Iris pigment epithelial cell (primary cell): Measurements from ENCODE around the gene IL18R1.
"Not testable (repeated sequence)": the region's sequence is repeated elsewhere in the genome, so short reads cannot be mapped to it uniquely, and the experiment has no call there.

Experiments used
- DNase-seq: peaks from one replicate; pipeline ENCODE4 v3.0.0-alpha.2; 2011; ENCODE audit warnings: low read depth

The IL18R1 gene, protein sequence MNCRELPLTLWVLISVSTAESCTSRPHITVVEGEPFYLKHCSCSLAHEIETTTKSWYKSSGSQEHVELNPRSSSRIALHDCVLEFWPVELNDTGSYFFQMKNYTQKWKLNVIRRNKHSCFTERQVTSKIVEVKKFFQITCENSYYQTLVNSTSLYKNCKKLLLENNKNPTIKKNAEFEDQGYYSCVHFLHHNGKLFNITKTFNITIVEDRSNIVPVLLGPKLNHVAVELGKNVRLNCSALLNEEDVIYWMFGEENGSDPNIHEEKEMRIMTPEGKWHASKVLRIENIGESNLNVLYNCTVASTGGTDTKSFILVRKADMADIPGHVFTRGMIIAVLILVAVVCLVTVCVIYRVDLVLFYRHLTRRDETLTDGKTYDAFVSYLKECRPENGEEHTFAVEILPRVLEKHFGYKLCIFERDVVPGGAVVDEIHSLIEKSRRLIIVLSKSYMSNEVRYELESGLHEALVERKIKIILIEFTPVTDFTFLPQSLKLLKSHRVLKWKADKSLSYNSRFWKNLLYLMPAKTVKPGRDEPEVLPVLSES

DNA sequence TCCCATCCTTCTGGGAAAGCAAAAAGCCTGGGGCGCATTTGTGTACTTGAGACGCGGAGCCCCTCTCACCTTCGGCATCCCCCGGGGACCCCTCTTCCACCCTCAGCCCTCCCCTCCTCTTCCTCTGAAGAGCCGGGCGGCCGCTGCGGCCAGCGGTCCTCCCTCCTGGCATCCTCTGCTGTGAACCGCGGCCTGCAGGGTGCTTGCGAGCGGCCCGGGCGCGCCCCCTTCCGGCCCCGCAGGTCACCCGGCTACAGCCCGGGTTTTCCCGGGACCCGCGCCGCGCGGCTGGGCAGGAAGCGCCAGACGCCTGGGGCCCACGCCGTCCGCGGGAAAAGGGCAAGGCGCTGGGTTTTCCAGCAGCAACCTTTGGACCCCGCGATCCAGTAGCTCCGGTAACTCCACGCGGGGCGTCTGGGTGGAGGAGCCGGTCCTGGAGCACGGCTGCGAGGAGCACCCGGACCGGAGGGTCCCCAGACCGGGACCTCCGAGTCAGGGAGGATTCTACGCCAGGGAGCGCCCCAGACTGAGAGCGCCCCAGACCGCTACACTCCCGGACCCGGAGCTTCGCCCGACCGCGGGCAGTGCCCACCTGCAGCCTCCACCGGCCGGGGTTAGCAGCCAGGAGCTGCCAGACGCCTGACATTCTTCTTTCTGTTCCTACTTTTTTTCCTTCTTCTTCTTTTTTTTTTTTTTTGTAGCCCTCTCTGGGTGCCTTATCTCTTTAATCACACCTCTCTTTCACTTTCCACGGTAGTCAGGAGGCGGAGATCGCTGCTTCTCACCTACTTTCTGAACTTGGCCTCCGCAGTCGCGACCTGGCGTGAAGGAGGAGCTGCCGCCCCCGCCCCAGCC is at the start of gene IL18R1:
IL18R1 (plus strand) TSS at position 271 of the 855 bp plus-strand sequence. CDS start 6,865 bp downstream, outside the sequence.
- peak; percentile 76 for DNase-seq

DNA sequence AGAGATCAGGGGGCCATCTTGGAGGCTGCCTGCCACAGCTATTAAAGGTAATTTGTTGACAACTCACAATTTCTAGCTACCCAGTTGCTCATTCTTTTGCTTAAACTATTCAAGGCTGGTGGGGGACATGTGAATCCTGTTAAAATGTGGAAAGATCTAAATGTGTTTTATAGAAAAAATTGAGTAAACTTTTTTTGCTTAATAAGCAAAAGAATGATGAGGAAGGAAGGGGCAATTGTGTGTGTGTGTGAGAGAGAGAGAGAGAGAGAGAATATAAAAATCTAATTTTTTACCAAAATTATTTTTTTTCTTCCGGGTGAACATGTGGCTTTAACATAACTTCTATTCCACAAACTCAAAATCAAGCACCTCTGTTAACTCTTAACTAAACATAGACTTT is 49.5 kb upstream of the IL18R1 start:
- DNase-seq, result no peak

DNA sequence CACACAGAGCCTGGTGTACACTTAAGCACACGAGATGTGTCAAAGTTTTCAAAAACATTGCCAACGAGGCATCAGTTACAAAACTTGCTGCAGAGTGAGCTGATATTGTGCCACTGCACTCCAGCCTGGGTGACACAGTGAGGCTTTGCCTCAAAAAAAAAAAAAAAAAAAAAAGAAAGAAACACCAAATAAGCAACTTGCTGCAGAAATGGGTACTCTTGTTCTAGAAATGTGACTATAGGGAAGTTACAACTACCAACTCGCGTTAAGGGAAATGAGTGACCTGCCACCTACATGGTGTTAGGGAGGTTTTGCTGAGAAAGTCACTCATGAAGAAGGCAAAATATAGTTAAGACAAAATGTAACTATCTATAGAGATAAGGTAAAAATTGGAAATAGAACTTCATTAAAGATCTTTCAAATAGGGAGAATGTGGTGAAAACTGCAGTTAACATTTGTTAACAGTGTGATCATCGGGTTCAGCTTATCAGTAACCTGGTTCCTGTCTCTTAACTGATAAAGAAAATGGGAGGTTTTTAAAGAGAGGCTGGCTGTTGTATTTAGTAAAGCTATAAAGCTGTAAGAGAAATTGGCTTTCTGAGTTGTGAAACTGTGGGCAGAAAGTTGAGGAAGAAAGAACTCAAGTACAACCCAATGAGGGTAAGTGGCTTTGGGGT is 44.5 kb upstream of the IL18R1 start, which contains the start of gene IL1RL1:
IL1RL1 (plus strand) TSS at position 600 of the 677 bp plus-strand sequence. CDS start 26,702 bp downstream, outside the sequence.
- DNase-seq, result no peak

DNA sequence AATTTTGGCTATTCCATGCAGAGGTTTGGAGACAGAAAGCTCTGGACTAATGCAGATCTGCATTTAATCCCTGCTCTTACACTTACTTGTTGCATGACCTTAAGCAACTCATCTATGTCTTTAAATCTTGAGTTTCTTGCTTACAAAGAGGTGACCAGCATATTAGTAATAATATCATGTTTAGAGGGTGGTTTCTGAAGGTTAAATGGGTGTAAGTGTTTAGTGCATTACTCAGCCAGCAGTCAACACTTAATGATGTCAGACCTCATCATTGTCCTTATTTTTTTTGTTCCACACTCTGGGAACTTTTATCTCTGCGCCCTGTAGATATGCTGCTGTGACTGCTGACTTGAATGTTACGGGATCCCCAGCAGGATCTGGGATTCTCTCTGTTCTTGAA is 42.6 kb upstream of the IL18R1 start:
- DNase-seq, result peak; percentile 77

DNA sequence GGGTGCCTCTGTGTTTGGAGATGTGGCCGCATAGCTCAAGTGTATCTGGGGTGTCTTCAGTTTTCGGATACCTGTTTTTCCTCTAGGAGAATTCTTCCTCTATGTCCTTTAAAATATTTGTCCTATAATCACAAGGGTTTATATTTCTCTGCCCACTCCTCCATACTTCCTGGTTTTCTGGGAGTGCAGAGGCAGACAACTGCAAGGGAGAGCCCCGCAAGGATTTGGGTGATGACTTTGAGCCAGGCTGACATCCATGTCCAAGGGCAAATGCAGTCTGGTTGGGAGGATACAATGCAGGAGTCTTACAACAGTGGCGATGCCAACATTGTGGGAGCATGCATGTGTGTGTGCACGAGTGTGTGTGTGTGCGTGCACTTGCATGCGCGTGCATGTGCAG is 42.1 kb upstream of the IL18R1 start:
- DNase-seq, result no peak

DNA sequence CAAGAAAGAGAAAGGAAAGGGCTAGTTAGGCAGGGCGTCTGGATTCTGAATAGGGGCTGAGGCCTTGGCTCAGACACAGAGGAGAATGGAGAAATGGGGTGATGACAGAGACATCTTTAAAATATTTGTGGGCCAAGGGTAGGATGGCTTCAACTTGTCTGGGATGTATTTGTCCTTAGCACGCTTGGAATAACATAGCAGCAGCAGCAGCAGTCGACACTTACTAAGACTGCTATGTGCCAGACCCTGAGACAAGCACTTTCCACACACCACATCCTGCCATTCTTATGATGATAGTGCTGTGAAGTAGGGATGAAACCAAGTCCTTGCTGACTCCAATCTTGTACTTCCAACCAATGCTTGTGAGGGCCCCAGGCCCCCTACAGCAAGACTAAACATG is 41.6 kb upstream of the IL18R1 start:
- no peak for DNase-seq

DNA sequence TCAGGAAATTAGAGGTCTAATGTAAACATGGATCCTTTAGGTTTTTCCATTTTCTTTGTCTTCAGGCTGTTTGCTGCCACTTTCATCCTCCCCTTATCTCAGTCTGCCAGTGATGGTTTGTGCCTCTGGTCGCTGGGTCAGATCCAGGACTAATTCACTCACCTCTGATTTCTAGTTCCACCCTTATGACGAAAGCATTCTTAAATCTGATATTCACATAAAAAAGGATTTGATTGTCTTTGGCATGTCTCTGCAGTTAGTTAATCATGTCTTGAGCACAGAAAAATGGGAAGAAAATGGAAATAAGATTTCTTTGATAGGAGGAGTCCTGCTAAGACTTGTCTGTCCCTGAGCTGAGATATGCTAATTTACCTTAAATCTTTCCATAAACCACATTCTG is 39.7 kb upstream of the IL18R1 start:
- no peak for DNase-seq

DNA sequence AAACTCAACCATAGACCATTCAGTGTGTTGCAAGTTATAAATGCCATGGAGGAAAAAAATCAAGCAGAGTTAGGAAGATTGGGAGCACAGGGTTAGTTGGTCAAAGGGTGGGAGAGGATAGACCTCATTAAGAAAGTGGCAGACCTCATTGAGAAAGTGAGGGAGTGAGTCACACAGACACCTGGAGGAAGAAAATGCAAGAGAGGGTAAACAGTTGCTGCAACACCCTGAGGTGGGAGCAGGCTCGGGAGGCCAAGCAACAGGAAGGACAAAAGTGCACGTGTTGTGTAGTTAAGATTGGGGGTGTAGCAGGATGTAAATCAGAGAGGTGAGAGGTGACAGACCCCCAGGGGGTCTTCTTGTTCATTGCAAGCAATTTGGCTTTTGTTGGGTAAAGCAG is 37.9 kb upstream of the IL18R1 start:
- no peak for DNase-seq

DNA sequence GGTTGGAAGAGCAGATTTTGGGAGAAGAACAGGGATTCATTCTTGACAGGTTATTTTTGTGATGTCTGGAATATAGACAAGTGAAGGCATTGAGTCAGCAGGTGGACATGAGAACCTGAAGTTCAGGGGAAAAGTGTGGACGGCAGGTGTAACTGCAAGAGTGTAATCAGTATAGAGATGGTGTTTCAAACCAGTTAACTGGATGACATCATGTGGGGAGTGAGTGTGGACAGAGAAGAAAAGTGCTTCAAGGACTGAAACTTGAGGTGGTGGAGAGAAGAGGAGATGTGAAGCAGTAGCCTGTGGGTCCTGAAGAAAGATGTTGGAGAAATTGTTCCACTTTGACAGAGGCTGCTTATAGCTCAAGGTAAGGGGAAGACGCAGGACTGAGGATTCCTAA is 37.2 kb upstream of the IL18R1 start:
- DNase-seq, result no peak

DNA sequence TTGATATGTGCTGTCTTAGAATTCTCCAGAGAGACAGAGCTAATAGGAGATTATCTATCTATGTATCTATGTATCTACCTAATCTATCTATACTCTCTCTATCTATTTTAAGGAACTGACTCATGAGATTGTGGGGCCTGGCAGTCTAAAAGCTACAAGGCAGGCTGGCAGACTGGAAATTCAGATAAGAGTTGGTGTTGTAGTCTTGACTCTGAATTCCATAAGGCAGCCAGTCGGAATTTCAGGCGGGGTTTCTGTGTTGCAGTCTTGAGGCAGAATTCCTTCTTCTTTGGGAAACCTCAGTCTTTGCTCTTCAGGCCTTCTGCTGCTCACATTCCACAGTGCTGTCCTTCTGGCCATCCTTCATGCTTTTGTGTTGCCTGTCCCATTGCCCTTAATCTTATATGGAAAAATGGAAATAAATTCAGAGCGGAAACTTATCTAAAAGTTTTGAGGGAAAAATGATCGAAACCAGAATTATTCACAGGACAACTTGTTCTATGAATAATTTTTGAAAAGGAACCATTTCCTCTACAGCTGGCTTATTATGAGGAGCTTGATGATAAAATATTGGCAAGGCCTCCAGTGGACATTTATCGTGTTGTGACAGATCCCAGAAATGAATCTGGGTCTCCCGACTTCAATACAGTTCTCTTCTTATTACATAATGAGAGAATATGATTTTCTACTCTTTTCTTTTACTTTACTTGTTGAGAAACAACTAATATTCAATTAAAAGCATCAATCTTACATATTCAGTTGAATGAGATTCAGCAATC is 33.5 kb upstream of the IL18R1 start:
- DNase-seq, result no peak

DNA sequence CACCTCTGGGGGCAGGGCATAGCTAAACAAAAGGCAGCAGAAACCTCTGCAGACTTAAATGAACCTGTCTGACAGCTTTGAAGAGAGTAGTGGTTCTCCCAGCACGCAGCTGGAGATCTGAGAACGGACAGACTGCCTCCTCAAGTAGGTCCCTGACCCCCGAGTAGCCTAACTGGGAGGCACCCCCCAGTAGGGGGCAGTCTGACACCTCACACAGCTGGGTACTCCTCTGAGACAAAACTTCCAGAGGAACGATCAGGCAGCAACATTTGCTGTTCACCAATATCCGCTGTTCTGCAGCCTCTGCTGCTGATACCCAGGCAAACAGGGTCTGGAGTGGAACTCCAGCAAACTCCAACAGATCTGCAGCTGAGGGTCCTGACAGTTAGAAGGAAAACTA is 30.7 kb upstream of the IL18R1 start:
- DNase-seq, result not testable (repeated sequence)

DNA sequence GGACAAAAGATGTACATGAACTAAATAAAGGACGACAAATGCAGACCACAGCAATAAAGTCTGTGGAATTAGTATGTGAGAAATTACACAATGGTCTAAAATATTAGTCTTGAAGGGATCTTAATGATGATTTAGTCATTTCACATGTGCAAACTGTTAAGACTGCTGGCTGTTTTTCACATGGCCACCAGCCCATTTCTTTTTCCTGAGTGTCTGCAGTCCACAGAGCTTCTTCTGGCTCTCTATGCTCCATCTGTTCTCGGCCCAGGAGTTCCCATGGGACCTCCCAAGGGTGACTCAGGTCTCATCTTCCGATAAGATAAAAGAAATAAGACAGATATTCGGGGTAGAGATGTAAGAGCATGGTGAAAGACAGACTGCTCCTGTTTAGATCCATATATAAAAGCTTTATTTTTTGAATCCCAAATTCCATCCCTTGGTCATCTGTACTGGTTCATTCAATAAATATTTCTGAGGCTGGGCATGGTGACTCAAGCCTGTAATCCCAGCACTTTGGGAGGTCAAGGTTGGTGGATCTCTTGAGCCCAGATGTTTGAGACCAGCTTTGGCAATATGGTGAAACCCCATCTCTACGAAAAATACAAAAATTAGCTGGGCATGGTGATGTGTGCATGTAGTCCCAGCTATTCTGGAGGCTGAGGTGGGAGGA is 24.1 kb upstream of the IL18R1 start:
- DNase-seq, result no peak

DNA sequence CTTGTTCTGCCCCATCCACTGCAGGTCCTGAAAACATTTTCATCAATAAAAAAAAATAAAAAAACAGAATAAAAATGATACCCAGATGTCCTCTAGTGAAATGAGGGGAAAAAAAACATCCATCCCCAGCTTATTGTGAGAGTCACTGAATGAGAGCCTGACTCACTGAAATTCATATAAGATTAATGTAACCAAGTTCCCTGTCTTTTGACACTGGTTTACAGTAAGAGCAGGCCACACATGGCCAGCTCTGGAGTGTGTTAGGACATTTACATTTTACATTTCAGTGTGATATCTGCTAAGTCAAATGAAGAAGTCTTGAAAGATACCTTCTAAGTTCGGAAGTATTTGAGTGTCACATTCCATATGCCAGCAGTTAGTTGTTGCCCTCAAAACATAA is 21.1 kb upstream of the IL18R1 start:
- no peak for DNase-seq

DNA sequence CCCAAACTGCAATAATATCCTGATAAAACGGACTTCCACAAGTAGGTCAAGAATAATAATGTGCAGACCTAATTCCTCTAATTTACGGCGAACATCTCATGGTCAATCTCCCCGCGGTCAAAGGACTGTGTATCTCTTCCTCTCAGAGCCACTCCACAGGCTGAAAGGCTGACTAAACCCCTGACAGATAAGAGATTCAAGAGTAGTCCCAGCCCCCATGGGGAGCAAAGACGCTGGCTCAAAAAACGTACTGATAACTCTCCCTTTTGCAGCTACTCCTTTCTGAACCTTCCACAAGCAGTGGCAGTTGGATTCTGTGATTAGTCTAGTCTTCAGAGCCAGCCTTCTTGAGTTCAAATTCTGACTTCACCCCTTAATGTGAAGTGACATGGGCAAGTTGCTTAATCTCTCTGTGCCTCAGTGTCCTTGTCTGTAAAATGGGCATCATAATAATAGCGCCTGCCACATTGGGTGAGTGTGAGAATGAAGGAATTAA is 19.7 kb upstream of the IL18R1 start:
- no peak for DNase-seq

DNA sequence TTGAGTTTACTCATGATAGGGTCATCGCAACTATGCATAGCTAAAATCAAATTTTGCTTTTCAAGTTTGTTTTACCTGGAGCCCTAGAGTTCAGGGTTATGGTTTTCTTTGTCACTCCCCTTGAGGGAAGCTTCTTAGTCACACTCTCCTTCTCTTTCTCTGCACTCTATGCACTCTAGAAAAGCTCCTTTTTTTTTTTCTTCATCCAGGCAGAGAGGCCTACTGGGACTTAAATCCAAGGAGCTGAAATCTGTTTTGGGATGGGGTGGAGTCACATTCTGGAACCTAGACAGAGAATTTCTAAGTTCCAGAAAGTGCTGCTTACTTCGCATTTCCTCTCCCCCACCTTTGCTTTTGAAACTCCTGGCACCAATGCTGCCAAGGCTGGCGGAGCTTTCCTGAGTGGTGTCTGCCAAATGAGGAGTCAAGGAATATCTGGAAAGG is 19.1 kb upstream of the IL18R1 start:
- no peak for DNase-seq

DNA sequence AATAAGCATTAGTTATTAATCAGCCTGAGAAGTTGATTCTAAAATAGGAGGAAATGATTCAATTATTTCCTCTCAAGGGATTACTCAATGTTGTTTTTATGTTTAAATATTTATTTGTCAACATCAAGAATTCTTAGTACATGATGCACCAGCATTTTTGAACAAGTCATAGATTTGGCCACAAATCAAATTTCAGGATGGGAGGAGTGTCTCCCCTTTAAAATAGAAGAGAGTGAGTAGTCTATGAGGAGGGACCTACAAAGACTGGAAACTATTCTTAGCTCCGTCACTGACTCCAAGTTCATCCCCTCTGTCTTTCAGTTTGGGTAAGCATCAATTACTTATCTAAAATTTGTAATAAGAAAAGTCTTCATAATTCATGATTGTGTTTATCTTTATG is 18.6 kb upstream of the IL18R1 start:
- peak; percentile 23 for DNase-seq

DNA sequence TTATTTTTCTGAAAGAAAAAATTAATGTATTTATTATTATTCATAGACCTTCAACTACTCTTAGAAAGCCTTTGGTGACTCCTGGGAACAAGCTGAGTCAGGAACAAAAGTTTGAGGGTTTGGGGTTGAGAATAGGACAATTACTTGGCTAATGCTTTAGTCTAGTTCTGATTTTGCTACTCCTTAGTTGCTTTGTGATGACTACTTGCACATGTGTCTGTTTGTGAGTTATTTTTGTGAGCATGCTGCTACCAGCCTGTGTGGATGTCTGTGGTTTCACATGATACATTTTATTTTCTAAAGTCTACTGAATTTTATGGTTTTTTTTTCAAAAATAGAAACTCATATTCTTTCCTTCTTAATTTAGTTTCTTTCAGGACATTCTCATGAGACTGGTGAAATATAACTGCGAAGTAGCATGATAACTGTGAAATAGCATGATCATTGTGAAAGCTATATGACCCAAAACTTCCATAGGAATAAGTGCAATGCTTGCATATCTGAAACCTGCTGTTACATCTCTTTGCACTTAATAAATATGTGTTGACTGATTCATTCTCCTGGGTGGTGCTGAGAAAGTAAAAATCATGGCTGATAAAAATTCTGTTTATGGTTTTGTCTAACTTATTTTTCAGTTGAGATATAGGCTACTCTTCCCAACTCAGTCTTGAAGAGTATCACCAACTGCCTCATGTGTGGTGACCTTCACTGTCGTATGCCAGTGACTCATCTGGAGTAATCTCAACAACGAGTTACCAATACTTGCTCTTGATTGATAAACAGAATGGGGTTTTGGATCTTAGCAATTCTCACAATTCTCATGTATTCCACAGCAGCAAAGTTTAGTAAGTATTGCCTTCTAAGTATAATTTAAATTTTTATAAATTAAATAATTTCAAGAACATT is 17.9 kb upstream of the IL18R1 start:
- no peak for DNase-seq

DNA sequence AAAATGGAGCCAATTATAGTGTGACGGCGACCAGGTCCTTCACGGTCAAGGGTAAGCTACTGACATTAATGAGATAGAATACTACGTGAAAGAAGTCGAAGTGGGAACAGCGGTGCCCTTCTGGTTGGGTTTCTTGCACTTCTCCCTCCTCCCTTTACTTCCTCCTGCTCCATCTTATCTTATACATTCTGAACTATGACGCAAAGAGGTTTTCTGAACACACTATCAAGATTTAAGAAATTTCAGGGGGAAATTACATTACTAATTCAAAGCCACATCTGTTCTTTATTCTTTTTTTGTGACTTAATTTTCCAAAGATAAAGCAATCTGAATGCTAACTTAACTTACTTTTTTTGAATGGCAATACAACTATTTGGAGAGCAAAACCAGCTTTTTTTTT is 14.8 kb upstream of the IL18R1 start:
- DNase-seq, result no peak

DNA sequence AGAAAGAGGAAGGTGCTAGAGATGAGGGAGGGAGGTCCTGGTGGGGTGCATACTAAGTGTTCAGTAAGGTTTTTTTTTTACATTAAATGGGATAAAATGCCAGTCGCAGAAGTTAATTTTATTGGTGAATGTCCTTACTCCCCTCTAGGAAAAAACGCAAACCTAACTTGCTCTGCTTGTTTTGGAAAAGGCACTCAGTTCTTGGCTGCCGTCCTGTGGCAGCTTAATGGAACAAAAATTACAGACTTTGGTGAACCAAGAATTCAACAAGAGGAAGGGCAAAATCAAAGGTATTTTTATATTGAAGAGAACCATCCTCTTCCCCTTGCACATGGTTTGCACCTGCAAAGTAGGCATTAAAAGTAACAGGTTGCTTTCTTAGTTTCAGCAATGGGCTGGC is 12.7 kb upstream of the IL18R1 start:
- no peak for DNase-seq

DNA sequence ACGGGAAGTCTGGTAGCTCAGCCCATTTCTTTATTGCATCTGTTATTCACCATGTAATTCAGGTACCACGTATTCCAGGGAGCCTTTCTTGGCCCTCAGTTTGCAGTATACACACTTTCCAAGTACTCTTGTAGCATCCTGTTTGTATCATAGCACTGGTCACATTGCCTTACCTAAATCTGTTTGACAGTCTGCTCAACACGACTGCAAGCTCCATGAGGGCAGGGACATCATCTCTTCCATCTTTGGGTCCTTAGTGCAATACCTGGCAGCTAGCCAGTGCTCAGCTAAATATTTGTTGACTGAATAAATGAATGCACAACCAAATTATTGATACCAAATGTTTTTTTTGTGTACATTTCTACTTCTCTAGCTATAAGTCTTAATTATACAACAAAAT is 11.2 kb upstream of the IL18R1 start:
- no peak for DNase-seq
